Activated CD4-positive, alpha-beta T cell treated with anti-CD3 and anti-CD28 coated beads, Interleukin-2, Interleukin-6, amounts not matched to agents 100 ng/mL and 50 ng/mL, durations not matched to agents 16 hours and 8 hours (primary cell): Measurements from ENCODE around the gene ZNF763.
"Not testable (repeated sequence)": the region's sequence is repeated elsewhere in the genome, so short reads cannot be mapped to it uniquely, and the experiment has no call there.

ENCODE experiments used
- DNase-seq: peaks from one replicate; pipeline ENCODE4 v3.0.0-alpha.2; 2020

Gene ZNF763

DNA sequence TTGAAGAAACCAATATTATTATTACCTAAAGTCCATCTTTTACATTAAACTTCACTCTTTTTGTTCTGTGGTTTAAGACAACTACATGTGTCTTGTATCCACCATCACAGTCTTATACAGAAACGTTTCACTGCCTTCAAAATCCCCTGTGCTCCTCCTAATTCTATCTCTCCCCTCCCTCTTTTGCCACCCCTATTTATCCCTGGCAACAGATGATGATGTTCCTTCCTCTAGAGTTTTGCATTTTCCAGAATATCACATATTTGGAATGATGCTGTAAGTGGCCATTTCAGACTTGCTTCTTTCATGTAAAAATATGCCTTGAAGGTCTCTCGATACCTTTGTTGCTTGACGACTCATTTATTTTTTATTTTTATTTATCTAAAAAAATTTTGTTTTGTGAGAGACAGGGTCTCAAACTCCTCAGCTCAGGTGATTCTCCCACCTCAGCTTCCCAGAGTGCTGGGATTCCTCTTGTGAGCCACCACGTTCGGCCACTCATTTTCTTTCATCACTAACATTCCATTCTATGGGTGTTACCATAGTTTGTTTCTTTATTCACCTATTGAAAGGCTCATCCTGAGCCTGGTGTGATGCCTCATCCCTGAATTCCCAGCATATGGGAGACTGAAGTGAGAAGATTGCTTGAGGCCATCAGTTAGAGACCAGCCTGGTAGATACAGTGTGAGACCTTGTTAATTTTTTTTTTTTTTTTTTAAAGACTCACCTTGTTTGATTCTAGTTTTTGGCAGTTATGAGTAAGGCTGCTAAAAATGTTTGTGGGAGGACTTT lies 8.4 kb downstream of the ZNF763 start:
- no peak for DNase-seq

DNA sequence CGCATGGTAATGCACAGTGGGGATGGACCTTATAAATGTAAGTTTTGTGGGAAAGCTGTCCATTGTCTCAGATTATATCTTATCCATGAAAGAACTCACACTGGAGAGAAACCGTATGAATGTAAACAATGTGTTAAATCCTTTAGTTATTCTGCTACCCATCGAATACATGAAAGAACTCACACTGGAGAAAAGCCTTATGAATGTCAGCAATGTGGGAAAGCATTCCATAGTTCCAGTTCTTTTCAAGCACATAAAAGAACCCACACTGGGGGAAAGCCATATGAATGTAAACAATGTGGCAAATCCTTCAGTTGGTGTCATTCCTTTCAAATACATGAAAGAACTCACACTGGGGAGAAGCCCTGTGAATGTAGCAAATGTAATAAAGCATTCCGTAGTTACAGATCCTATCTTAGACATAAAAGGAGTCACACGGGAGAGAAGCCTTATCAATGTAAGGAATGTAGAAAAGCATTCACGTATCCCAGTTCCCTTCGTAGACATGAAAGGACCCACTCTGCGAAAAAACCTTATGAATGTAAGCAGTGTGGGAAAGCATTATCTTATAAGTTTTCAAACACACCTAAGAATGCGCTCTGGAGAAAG lies 13.8 kb downstream of the ZNF763 start:
- no peak for DNase-seq

- DNase-seq: no peak
These were observed 14.7 kb downstream of the ZNF763 start for GRCh38 chr19:11979527-11979926.

GRCh38 chr19:11982526-11982925 lies 17.7 kb downstream of the ZNF763 start:
- DNase-seq: no peak

DNA sequence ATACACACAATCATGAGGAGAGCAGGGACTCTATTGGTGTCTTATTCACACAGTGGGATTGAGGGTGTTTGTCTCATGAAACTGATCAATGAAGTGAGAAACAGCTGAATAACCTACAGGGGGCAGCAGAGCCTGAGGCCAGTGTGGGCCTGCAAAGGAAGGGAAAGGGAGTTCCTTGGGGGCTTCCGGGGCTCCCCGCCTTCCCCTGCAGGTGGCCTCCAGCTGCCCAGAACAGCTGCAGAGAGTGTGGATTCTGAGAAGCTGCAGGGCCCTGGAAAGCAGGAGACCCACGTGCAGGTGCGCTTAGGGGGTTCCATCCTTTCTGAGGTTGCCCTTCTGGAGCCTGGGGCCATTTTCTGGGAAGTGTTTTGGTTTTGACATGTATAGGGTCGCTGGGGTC lies 20.1 kb downstream of the ZNF763 start:
- no peak for DNase-seq

DNA sequence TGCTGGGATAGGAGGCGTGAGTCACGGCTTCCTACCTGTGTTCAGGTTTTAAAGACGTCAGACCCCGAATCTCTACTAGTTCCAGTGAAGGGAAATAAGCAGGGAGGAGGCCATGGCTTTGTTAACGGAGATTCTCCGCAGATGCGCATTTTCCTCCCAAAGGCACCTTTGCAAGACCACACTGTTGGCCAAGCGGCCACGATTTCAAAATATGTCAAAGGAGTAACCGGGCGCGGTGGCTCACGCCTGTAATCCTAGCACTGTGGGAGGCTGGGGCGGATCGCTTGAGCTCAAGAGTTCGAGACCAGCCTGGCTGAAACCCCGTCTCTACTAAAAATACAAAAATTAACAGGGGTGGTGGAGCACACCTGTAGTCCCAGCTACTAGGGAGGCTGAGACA lies 21.9 kb downstream of the ZNF763 start:
- DNase-seq: no peak

DNA sequence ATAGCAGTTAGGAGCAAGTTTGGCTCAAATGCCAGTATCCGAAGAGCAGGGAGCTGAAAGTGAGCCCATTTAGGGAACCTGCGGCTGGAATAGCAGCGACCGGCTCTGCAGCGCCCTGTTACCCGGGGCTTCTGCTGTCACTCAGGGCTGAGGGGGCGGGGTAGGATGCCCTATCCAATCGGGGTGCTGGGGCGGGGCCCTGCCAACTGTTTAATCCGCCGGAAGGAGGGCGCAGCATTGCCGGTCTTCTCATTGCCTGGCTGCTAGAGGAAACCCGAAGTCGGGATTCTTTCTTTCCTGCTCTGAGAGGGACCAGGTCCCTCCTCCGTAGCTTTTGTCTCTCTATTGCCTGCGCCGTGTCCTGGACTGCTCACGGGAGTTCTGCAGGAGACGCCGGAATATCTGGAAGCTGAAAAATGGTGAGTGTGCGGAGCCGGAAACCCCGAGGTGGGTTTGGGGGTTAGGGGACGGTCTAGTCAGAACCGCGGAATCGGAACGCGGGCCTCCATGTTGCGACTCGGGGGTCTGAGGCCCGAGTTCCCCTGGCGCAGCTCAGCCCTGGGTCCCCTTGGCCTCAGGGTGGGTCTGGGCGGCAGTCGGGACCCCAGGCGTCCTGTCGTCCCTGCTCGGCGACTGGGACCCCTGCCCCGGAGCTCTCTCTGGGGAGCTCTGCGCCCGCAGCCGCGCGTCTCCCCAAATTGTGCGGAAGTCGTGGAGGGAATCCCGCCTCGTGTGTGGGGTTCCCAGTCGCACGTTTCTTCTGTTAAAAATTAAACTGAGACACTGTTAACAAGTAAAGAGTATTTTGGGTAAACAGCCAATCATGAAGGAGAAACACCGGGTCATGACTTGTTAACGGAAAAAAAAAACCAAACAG lies 22.8 kb downstream of the ZNF763 start:
- peak; percentile 94 for DNase-seq

- DNase-seq: no peak
These were observed 24.2 kb downstream of the ZNF763 start for GRCh38 chr19:11989112-11989456.

GRCh38 chr19:11991921-11992320 lies 27.1 kb downstream of the ZNF763 start:
- not testable (repeated sequence) for DNase-seq

DNA sequence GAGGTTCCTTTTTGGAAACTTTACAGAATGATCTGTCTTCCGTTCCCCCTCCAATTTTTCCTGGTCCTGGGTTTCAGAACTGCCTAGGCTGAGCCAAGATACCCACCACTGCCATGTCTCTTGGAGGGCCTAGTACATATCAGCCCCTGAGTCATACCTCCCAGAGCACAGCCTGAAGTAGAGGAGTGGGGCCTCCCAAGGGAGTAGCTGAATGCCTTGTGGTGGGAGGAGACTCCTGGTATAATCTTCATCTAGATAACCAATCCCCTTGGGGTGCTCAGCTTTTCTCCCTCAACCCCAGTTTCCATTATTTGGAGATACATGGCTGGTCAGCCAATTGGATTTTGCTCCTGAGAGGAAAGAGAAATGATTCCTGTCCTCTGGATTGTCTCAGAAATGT lies 30.3 kb downstream of the ZNF763 start:
- DNase-seq: no peak

GRCh38 chr19:12000152-12000981 lies 35.5 kb downstream of the ZNF763 start:
- peak; percentile 71 for DNase-seq

DNA sequence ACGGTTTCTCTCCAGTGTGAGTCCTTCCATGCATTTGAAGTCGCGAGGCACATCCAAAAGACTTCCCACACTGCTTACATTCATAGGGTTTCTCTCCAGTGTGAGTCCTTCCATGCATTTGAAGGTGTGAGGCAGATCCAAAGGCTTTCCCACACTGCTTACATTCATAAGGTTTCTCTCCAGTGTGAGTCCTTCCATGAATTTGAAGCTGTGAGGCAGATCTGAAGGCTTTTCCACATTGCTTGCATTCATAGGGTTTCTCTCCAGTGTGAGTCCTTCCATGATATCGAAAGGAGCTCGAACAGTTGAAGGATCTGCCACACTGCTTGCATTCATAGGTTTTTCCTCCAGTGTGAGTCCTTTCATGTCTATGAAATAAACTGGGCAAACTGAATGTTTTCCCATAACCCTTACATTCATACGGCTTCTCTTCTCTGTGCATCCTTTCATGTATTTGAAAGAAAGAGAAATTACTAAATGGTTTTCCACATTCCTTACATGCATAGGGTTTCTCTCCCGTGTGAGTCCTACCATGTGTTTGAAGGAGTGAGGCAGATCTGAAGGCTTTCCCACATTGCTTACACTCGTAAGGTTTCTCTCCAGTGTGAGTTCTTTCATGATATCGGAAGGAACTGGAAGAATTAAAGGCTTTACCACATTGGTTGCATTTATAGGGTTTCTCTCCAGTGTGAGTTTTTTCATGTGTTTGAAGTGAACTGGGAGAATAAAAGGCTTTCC lies 50.3 kb downstream of the ZNF763 start:
- no peak for DNase-seq

- no peak for DNase-seq
These were observed 50.9 kb downstream of the ZNF763 start for GRCh38 chr19:12015753-12016116.
